Stimulated activated CD4-positive, alpha-beta T cell treated with anti-CD3 and anti-CD28 coated beads, Interleukin-4, amount 100 ng/mL, for 24 hours (primary cell): Measurements from ENCODE around the gene CNTNAP2.

Experiments
- DNase-seq: peaks from one replicate; pipeline ENCODE4 v3.0.0-alpha.2; 2020

Gene CNTNAP2

DNA sequence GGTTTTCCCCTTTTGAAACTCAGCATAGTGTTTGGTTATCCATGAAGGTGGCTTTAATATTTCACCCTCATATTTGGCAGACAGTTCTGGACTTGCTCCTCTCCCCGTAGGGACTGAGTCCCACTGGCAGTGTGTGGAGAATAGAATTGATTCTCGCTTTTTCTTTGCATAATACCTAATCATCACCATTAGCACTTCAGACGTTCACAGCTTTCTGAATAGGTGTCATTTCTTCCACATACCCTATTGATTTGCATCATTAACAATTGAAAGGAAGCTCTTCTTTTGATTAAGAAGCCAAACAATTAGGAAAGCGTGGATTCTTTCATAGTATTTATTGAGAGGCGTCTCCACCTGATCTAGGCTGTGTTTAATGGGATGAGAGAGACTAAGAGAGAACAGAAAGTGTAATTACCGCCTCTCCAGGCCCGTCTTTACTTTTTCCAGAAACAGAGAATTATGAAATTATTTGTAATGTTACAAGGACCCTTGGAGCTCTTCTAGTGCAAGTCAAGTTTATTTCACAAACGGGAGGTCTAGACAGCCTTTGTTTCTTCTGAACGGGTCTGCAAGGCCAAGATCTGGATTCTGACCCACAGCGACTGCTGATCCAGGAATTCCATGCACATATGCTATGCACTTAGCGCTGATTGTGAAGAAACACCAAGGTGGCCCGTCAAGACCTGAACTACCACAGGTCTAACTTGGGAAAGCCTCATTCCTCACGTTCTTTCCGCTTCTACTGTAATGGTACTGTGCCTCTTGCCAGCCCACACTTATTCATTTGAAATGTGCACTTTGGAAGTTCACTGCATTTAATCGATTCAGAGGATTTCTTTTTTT, 2224.1 kb downstream of the CNTNAP2 start:
- no peak for DNase-seq

- DNase-seq = no peak
Observed at GRCh38 chr7:148344406-148344805, 2227.8 kb downstream of the CNTNAP2 start.

GRCh38 chr7:148347981-148348380, 2231.4 kb downstream of the CNTNAP2 start:
- DNase-seq = no peak

GRCh38 chr7:148348466-148348865, 2231.9 kb downstream of the CNTNAP2 start:
- DNase-seq = no peak

- no peak for DNase-seq
Observed at GRCh38 chr7:148356303-148356702, 2239.7 kb downstream of the CNTNAP2 start.

GRCh38 chr7:148362541-148362940, 2245.9 kb downstream of the CNTNAP2 start:
- no peak for DNase-seq

GRCh38 chr7:148367731-148368475, 2251.3 kb downstream of the CNTNAP2 start:
- no peak for DNase-seq

DNA sequence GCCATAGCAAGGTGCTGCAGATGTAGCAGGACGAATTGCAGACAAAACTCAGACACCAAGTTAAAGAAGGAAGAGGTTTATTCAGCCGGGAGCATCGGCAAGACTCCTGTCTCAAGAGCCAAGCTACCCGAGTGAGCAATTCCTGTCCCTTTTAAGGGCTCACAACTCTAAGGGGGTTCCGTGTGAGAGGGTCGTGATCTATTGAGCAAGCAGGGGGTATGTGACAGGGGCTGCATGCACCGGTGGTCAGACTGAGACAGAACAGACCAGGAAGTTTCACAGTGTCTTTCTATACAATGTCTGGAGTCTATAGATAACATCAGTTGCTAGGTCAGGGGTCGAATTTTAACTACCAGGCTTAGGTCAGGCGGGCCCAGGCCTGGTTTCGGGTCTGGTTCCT, 2252.0 kb downstream of the CNTNAP2 start:
- DNase-seq = no peak

- DNase-seq = no peak
Observed at GRCh38 chr7:148371280-148371937, 2254.8 kb downstream of the CNTNAP2 start.

DNA sequence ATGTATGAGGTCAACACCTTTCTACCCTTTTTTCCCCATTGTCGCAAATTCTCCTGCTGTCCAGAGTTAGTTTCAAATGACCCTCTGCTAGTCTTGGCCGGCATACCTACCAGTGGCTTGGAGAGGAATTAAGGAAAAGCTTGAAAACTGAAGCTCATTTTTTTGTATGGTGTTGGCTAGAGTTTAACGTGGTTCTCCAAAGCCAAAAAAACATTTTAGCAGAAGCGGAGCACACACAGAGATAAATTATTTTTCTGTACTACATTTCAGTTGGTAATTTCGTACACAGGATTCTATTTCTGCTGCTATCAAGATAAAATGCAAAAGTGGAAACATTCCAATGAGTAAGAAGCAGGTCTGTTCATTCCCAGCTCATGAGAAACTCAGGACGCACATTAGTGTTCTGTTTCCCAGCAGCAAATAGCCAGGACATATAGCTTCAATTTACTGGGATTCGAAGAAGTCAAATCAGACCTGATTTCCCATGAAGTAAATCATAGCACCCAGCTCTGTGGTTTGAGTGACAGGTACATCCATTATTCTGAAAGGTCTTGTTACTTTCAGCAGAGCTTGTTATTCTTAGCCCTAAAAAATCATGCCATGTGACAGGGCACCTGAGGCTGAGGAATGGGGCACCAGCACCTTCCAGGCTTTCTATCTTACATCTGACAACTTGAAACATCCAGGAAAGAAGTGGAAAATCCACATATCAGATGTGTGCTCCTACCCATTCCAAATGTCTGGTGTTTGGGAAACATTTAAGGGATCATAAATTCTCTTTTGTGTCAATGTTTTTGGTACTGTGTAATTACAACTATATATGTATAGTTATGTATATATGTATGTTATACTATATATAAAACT, 2258.0 kb downstream of the CNTNAP2 start:
- DNase-seq = no peak

- no peak for DNase-seq
Observed at GRCh38 chr7:148379677-148380076, 2263.1 kb downstream of the CNTNAP2 start.

DNA sequence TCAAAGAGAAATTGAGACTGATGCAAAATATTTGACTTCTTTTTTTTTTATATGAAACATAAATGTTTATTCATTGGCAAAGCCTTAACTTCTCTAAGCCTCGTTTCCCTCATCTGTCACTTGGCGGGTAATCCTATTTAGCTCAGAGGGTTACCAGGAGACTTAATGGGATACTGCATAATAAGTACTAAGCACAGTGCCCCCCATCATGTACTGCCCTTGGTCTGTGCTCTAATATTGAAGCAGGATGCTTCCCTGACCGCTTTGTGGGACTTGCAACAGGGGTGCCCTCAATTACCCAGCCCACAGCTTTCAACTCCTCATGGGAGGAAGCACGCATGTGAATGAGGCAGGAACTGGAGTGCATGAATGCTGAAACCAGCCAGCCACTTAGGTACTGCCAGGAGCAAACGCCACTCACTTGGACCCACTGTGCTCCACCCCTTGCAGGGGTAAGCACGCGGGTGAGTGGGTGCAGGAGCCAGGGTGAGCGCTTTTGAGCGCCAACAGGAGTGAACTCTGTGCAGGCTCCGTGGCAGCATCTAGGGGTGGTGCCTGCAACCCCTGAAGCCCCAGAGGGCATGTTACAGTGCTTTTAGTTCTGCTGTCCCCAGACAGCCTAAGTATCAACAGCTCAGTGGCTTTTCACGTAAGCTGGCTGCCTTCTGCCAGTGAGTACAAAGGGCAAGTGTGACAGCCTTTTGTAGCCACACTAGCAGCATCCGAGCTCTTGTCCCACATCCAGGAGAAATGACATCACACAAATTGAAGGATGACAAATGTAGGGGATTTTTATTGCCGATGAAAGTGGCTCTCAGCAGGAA, 2264.2 kb downstream of the CNTNAP2 start:
- no peak for DNase-seq

GRCh38 chr7:148382596-148382995, 2266.0 kb downstream of the CNTNAP2 start:
- DNase-seq = no peak

DNA sequence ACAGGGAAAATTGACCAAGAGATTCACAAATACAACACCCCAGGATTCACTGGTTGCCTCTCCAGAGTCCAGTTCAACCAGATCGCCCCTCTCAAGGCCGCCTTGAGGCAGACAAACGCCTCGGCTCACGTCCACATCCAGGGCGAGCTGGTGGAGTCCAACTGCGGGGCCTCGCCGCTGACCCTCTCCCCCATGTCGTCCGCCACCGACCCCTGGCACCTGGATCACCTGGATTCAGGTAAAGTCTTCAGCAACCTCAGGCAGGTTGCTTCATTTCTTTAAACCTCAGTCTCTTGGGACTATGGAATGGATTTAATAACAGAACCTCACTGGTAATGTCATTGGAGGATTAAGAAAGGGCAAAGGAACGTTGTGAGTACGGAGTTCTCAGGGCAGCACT, 2267.1 kb downstream of the CNTNAP2 start:
- DNase-seq = no peak

GRCh38 chr7:148385009-148385682, 2268.5 kb downstream of the CNTNAP2 start:
- DNase-seq = no peak

GRCh38 chr7:148390381-148390780, 2273.8 kb downstream of the CNTNAP2 start:
- no peak for DNase-seq

DNA sequence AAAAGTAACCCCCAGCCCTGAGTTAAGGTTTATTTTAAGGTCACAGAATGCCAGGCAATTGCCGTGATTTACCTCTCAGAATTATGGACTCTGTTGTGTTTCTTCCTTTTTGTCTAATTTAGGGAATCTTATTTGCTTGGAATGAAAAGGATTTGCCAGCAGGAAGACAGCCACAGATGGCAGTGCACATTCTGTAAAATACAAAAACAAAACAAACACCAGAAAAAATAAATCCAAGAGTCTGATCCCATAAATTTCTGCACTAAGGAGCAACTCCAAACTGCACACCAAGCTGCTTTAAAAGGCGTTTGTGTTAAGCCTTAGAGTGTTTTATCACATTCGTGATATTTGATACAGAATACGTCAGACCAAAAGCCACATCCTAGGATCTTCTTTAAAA, 2275.0 kb downstream of the CNTNAP2 start:
- DNase-seq = no peak

DNA sequence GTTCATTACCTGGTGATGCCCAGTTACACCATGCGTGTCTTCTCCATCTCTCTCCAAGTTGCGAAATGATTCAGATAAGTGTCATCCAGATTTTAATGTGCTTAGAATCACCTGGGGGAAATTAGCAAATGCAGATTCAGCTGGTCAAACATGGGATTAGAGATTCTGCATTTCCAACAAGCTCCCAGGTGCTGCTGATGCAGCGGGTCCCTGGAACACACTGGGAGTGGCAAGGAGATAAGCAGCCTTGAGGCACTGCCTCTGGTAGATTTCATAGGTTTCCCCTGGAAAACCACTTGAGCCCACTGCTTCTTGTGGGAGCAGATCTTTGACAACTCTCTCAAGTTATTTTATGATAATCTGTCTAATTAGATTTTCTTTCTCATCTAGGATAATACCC, 2278.0 kb downstream of the CNTNAP2 start:
- no peak for DNase-seq

GRCh38 chr7:148395352-148395811, 2278.8 kb downstream of the CNTNAP2 start:
- DNase-seq = no peak

GRCh38 chr7:148395990-148396716, 2279.6 kb downstream of the CNTNAP2 start:
- no peak for DNase-seq
